NCI-H345 (cell line): ENCODE results near the gene ENTHD1.
A peak's percentile ranks its signal among the peaks of the same experiment; 100 is the strongest.

Experiments
- DNase-seq: peaks from one replicate; lab custom pipeline; 2025; lab: John Stamatoyannopoulos, UW

The ENTHD1 gene

DNA sequence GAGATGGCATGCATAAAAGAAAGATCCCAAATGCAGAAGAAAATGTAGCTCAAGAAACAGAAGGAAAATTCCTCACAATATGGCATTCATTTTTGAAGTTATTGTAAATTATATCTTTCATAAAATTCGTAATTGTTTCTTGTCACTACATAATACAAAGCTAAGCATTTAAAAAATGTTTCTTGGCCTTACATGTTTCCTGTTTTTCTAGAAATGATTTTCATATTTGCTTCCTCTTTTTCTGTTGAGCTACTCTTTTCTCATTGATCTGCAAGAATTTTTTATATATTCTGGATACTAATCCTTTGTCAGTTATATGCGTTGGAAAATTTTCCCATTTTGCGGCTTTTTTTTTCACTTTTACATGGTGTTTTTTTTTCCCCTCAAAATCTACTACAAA lies 48.0 kb downstream of the ENTHD1 start:
- no peak for DNase-seq

DNA sequence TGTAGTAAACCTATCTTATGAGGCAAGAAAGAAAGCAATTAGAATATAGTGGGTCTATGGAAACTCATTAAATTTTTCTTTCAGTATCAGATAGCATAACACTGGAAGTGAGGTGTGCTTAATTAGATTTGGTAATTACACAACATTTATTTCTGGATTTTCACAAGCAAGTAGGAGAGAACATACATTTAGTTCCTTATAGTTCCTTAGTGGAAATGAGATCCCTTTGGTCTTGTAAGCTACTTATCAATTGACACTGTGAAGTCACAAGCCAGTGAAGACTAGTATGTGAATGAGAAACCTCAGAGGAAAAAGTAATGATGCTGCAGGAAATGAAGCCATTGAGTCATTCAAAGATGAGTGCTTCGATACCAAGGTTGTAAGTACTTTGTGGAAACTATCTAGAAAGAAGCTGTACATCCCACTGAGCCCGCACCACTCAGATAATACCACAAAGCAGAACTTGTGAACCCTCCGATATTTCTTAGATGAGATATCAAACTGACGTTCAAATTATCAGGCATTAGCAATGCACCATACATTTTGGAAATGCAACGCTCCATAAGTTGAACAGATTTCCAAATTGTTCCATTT lies 53.5 kb downstream of the ENTHD1 start:
- DNase-seq: no peak

DNA sequence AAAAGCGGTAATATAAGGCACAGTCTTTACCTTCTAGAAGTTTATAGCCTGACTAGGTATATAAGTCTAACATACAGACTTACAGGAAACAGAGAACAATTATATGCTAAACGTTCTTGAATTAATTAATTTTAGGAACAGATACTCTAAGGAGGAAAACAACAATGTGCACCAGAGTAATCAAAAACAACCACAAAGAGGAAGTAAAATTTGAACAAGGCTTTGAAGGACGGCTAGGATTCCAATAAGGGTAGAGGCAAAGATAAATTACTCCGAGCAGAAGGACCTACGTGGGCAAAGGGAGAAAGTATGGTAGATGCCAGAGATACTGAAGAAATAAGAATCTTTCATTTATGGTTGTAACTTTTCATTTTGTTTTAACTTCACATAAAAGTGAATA lies 54.4 kb downstream of the ENTHD1 start:
- no peak for DNase-seq

DNA sequence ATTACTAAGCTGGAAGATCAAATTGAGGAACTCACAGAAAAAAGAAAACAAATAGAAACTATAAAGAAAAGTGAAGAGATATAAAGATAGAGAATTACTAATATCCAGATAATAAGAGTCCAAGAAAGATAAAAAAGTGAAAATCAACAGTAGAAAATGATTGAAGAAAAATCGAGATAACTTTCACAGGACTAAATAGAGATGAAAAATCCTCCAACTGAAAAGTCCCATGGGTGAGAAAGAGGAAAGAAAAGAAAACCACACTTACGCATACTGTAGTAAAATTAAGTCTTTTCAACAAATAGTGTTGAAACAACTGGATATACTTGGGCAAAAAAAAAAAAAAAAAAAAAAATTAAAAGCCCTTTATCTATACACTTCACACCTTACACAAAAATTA lies 60.0 kb downstream of the ENTHD1 start:
- no peak for DNase-seq

DNA sequence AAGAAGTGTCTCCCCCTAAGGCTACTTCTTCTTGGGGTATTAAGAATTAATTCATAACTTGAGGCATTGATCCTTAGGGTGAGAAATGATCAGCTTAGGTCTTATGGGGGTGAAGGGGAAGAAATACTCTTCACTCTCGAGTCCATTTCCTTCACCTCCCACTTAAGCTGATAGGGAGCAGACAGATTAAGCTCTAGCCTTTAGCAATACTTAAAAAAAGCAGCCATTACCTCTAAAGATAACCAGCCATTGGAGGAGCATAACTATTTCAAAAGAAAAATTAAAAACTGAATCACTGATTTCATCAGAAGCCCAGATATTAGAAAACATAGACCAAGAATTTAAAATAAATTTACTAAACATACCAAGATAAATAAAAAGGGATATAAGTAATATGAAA lies 60.5 kb downstream of the ENTHD1 start:
- DNase-seq: no peak

DNA sequence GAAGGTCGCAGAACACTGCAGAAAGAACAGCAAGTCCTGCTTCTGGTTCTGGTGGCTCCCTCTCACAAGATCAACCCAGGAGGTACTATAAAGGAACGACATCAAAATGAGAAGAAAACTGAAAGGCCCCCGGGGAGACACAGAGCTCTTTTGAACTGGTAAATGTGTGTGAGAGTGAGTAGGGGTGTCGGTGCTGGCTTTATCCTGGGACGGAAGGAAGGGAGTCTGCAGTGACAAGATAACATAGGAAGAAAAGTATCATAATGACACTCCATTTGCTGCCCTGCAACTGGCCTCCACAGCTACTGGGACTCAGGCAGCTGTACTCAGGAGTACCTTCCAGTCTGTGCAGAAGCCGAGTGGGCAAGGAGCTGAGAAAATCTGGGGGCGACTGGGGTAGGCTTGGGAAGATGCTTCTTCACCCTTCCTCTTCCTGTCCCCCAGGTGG lies 60.9 kb downstream of the ENTHD1 start:
- no peak for DNase-seq

DNA sequence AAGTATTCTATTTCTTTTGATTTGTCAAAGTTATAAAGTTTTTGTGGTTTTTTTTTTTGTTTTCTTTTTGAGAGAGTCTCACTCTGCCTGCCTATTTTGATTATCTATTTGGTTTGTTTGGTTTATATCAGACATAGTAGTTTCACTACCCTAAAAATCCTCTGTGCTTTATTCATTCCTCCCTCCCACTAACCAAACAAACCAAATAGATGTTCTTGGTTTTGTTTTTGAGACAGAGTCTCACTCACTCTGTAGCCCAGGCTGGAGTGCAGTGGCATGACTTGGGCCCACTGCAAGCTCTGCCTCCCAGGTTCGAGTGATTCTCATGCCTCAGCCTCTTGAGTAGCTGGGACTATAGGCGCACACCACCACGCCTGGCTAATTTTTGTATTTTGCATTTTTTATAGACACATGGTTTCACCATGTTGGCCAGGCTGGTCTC lies 67.9 kb downstream of the ENTHD1 start:
- no peak for DNase-seq

DNA sequence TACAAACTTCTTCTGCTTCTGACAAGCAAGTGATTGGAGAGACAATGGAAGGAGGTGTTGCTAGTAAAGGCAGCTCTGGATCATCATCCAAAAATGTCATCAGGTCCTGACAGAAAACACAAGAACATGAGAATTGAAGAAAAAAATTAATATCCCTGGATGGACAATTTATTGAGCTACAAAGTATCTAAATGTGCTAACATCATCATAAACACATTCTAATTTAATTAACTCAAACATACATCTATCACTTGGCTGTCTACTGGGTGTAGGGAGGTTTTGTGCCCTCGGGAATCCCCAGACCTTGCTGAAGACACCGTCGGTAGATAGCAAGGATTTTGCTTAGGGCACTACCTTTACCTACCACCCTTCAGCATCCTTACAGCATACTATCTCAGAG lies 72.6 kb downstream of the ENTHD1 start:
- DNase-seq: no peak

DNA sequence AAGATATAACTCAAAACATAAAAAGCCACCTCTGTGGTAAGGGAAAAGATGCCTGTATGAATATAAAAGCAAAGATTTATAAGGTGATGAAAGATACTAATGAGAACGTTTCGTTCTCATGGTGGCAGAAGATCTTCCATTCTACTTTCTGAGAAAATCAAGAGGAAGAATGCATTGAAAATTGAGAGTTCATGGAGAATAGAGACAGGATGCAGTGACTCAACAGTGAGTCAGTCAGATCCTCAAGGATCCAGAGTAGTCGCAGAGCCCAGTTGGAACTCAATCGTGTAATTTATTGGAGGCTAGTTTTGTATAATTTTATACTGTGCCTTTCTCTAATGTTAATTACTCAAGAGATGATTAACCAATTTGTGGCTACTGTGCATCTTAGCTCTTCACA lies 73.3 kb downstream of the ENTHD1 start:
- no peak for DNase-seq

DNA sequence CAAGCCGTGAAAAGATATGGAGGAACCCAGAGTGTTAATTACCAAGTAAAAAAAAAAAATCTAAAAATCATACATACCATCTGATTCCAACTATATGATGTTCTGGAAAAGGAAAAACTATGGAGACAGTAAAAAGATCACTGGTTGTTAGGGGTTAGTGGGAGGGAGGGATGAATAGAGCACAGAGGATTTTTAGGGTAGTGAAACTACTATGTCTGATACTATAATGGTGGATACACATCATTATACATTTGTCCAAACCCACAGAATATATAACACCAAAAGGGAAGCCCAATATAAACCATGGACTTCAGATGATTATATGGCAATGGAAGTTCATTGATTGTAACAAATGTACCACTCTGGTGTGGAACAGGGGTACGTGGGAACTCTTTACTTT lies 74.1 kb downstream of the ENTHD1 start:
- no peak for DNase-seq

DNA sequence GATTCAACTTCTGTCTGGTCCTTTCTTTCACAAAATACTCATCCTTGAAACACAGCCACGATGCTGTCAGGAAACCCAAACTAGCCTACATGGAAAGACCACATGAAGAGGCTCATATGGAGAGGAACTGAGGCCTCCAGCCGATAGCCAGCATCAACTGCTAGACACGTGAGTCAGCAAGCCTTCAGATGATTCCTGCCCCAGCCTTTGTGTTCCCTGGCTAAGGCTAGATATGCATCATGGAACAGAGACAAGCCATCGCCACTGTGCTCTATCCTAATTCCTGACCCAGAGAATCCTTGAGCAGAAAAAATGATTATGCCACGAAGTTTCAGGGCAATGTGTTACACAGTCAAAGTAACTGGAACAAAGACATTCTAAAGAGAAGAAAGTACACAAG lies 75.5 kb downstream of the ENTHD1 start:
- no peak for DNase-seq

DNA sequence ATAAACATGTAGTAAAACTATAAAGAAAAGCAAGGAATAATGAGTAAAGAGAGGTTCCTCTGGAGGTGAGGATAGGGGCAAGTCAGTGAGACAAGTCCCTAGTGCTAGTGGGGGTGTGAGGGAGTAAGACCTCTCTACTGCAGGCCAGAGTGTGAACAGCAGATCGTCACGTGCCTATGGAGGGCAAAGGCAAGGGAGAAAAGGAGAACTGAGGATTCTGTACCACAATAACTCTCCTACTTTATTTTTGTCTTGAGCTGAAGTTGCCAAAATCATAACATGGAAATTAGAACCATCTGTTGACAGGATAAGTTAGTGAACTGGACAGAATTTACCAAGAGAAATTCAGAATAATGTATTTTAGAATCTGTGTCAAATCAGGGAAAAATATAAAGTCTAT lies 77.6 kb downstream of the ENTHD1 start:
- DNase-seq: no peak

DNA sequence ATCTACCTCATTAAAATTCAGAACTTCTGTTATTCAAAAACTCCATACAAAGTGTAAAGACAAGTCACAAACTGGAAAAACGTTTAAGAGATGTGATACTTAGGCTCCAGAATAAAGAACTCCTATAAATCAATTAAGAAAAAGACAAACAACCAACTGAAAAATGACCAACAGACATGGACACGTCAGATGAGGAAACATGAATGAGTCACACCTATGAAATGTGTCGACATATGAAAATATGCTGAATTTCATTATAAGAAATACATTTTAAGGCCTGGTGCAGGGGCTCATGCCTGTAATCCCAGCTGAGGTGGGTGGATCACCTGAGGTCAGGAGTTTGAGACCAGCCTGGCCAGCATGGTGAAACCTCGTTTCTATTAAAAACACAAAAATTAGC lies 78.7 kb downstream of the ENTHD1 start:
- no peak for DNase-seq

DNA sequence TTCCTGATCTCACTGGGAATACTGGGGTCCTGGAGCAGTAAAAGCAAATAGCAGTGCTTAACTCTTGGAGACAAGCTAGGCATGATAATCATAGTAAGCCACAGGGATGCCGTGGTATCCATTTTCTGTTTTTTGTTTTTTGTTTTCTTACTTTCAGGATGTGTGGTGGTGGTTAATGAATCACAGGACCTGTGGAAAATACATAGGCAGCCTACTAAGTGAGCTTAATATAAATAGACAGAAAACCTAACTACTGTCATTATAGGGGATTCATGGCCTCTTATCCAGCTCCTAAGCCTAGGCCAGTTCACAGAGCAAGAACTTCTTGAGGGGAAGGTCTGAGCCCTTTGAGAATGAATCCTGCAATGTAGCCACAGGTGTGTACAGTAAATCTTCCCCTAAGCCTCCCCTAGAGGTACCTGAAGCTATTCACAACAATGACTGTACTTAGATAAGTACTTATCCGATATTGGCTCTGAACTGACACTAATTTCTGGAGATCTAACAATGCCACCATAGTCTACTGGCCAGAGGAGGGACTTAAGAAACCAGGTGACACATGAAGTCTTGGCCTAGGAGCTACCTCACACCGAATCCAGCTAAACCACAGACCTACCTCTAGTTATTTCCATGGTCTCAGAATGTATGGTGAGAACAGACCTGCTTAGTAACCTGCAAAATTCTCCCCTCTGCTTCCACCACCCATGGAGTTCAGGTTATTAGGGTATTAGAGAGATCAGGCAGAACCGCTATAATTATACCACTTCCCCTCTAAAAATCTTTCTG lies 83.6 kb downstream of the ENTHD1 start:
- no peak for DNase-seq

DNA sequence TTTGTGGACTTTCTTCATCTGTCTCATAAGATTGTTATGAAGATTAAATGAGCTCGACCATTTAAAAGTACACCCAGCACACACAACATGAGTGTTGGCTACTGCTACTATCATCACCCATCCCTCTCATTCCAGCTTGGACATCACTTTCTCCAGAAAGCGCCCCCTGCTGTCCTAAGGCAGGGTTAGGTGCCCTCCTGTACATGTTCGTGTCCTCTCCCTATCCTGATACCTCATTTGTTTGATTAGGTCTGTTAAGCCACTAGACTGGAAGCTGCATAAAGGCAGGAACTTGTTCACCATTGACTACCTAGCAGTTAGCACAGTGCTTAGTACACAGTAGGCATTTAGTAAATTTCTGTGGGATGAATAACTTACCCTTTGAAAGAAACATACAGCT lies 85.5 kb downstream of the ENTHD1 start:
- DNase-seq: no peak

DNA sequence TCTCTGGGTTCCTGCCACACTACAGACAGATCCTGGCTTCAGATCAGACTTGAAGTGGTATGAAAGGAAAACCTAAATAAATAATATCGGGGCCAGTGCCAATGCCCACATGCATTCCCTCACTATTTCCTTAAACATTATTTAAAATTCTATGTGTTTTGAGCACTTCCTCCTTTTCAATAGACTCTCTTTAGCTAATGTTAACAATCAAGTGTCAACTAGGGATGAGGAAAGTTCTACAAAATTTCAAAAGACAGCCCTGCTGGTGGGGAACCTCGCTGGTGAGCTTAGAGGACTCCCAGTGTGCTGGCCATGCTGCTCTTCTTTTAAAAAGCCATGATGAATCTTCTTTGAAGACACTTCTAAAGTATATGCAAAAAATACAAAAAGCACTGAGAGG lies 87.5 kb downstream of the ENTHD1 start:
- DNase-seq: no peak

DNA sequence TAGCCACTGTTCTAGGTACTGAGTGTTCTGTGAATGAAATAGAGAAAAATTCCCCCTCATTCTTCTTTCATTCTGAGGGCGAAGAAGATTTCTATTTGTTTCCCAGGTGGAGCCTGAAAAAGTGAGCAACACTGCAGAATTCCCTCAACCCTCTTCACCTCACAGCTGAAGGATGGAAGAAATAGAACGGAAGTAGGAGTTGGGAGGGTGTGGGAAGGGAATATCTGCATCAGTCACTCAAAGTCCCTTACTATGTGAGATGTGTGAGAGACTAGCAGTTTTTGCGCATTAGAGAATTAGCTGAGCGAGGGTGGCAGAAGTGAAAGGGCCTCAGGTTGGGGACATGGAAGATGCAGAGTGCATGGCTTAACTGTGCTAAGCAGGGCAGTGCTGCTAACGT lies 88.4 kb downstream of the ENTHD1 start:
- no peak for DNase-seq

DNA sequence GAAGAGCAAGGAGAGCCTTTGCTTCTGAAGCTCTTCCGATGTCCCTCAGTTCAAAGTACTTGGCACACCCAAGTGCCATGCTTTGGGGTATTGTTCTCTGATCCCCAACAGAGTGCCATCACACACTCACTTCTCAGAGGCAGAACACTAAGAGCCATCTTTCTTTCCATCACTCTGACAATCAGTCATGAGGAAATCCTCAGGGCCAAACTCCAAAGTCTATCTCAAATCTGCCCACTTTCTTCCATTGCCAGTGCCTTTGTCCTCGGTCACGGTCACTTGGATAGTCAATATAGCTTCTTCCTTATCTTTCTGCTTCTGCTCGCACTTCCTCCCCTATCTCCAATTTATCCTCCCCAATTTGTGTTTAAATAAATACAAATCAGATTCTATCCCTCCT lies 90.9 kb downstream of the ENTHD1 start:
- DNase-seq: no peak

DNA sequence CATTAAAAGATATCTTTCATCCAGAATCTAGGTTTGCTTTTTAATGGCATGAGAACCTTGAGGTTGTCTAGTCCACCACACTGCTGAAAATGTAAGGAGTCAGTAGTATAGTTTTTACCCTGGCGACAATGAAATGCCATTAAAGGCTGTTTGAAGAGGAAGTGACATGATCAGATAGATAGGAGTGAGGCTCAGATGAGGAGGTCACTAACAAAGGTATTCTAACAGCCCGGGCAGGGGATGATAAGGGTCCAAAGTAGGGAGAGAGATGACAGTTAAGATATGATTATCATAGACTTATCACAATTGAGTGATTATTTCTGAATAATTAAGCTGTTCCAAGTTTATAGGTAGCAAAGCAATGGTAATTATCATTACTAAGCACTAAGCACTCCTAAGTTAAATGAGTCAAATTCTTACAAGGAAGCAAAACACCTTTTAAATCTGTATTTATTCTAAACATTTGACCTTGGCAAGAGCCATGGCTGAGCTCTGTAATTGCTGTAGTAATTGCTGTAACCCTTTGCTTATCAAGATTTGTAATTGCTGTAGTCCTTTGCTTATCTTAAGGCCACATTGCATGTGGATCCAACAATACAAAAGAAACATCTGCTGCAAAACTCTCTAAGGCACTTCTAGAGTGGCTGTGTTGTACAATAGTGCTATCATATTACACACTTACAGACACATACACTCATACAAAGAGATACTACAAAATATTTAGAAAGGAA lies 92.6 kb downstream of the ENTHD1 start:
- peak; percentile 68 for DNase-seq

DNA sequence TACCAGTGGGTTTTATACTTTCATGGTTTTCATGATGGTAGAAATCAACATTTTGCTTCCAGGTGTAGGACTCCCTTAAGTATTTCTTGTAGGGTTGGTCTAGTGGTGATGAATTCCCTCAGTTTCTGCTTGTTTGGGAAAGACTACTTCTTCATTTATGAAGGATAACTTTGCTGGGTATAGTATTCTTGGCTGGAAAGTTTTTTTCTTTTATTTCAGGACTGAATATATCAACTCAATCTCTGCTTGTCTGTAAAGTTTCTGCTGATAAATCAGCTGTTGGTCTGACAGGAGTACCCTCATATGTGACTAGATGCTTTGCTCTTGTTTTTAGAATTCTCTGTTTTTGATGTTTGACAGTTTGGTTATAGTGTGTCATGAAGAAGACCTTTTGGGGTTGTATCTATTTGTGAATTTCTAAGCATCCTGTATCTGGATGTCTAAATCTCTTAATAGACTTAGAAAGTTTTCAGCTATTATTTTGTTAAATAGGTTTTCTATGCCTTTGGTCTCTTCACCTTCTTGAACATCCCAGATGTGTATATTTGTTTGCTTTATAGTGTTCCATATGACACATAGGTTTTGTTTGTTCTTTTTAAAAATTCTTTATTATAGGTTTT lies 95.9 kb downstream of the ENTHD1 start:
- no peak for DNase-seq

DNA sequence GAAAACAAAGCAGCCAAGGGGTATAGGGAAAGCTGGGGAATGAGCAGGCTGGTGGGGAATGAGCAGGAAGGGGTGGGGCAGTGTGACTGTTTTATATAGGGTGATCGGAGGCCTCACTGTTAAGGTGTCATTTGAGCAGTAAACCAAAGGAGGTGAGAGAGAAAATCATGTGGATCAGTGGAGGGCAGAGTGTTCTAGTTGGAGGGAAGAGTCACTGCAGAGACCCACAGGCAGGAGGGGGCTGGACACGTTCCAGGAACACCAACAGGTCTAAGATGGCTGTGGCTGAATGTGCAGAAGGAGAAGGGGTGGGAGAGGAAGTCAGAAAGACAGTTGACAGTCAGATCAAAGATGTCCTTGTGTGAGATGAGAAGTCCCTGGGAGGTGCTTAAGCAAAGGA lies 103.8 kb downstream of the ENTHD1 start:
- no peak for DNase-seq

DNA sequence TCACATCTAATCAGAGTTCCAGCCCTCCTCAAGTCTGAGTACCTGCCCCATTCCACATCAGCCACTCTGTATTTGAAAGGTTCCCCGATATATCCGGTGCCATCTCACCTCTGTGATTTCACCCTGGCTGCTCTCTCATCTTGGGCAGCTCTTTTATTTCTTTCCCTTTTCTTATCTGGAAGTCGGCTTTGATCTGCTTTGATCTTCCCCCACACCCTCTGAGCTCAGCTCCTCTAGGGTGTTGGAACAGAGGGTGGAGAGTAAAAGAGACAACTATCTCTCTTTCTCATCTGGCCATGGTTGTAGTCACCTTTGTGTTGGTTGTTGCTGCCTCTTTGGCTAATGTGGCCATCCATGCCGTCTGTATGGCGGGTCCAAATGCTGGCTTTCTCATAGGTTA lies 108.3 kb downstream of the ENTHD1 start:
- no peak for DNase-seq
